Epidermal melanocyte (primary cell): ENCODE data around the gene LMBRD2.
"Not testable (repeated sequence)": the region's sequence is repeated elsewhere in the genome, so short reads cannot be mapped to it uniquely, and the experiment has no call there.

Experiments used
- DNase-seq: peaks from one replicate; pipeline ENCODE4 v3.0.0; 2011; ENCODE audit warnings: low spot score; ENCODE audit not compliant: insufficient read length

Gene LMBRD2

DNA sequence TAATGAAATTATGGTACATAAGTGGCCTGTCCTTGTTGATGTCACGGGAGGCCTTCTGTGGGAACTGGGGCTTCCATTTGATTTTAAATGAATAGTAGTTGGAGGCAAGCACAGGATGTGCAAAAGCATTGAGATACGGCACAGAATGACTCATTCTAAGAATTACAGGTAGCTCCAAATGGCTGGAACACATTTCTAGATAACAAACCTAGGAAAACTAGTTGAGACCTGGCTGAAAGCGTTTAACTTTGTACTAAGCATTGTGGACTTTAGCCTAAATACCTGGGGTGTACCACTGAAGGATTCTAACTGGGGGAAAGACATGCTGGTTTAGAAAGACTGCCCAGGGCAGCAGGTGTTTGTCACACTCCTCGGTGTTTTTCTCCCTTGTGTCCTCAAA is 9.7 kb upstream of the LMBRD2 start:
- no peak for DNase-seq

- no peak for DNase-seq
These were observed 8.9 kb upstream of the LMBRD2 start for GRCh38 chr5:36160617-36161016.

GRCh38 chr5:36158144-36158543 is 6.5 kb upstream of the LMBRD2 start:
- no peak for DNase-seq

DNA sequence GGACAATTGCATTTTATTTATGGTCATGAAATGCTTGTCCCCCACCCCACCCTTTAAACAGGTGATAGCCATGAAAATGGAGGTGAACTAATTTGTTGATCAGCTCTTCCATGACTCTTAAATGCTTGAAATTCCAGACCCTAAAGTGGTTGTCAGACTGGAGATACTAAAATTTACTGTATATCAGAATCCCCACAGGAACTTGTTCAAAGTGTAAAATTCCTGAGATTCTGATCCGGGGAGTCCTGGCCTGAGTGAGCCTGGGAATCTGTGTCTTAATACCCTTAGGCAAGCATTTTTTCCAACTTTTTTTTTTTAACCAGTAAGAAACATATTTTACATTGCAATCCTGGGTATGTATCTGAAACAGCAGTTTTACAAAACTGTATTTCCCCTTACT is 4.9 kb upstream of the LMBRD2 start:
- DNase-seq, result no peak

GRCh38 chr5:36156121-36156601 is 4.5 kb upstream of the LMBRD2 start:
- no peak for DNase-seq

DNA sequence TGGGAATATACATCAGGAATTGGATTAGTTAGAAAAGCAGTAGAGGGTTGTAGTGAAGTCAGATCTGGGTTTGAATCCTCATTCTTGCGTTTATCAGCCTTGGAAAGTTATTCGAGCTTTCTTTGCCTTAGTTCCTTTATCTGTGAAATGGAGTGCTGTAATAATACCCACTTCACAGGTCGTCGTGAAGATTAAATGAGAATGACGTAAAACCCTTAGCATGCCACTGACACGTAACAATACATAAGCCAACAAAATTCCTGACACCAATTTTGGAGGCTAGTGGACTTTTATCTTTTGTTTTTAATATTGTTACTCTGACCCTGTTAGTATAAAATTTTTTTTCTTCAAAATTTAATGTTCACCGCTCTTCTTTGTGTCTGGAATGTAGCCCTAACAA is 3.6 kb upstream of the LMBRD2 start:
- no peak for DNase-seq

- DNase-seq, result no peak
These were observed 2.0 kb upstream of the LMBRD2 start for GRCh38 chr5:36153726-36154125.

DNA sequence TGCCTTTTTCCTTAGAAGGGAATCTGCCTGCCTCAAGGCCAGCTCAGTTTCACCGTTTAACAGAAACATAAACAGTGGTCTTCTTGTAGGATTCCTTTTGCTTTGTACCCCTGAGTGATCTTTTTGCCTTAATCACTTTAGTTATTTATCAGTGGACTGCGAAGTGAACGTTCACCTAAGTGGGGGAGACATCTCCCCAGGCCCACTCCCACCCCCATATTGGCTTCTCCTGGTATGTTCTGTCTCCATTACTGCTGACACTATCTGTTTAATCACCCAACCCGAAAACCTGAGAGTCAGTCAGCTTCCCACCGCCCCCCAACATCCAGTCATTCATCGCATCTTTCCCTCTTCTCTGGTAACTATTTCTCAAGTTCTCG is 1.6 kb upstream of the LMBRD2 start:
- DNase-seq, result no peak

DNA sequence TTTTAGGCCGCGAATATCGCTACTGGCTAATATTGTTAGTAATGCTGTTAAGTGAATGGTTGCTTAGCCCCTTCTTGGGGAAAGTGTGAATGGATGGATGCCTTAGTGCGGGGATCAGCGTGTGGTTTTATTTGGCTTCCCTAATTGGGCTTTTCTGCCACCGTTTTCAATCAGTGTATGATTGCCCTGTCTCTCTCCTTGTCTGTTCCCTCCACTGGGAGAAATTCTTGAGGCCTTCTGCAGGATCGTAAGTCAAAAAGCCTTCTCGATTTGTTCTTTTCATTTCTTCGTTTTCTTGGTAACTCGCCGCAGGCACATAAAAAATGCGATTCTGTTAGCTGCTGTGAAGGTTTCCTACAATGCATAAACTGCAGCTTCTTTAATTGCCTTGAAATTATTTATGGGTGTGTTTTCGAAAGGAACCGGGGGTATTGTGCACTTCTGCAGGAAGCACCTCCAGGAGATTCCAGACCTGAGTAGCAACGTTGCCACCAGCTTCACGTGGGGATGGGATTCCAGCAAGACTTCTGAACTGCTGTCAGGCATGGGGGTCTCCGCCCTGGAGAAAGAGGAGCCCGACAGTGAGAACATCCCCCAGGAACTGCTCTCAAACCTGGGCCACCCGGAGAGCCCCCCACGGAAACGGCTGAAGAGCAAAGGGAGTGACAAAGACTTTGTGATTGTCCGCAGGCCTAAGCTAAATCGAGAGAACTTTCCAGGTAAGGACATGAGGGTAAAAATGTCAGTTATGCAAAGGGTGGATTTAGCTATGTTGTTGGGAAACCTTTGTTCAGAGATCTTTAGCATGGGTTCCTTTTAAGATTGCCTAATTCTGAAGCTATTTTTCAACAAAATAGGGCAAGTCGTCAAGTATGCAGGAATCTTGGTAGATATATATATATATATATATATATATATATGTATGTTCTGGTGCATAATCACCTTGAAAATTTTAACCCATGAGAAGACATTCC is 924 bp upstream of the LMBRD2 start:
- no peak for DNase-seq

DNA sequence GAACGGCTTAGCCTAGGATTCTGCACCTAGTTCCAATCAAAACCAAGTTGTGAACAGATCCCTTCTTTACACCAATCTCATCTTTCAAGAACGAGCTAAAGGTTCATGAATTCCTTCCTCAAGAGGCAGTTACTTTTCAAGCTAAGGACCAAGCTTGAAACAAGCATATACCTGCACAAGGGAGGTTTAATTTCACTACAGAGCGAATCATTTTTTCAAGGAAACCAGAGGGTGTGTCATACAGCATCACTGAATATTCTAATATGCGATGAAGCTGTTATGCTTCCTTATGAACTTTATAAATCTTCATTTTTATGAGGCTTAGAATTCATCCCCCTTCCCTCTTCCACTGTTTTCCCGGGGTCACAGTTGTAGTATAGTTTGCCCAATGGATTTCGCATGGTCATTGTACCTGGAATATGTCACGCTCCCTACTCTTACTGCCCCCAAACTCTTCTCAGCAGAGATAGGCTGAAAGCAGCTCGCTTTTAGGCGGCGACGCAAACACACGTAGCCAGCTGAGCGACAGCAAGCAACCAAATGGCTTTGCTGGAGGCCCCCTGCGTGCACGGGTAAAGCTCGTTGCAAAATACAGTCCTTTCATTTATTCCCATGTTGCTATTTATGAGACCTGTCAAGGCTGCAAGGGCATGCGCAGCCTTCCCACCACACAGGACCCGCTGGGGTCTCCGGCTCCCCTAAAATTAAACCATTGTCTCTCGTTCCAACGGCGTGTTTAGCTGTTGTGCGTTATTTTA is 832 bp downstream of the LMBRD2 start:
- no peak for DNase-seq

DNA sequence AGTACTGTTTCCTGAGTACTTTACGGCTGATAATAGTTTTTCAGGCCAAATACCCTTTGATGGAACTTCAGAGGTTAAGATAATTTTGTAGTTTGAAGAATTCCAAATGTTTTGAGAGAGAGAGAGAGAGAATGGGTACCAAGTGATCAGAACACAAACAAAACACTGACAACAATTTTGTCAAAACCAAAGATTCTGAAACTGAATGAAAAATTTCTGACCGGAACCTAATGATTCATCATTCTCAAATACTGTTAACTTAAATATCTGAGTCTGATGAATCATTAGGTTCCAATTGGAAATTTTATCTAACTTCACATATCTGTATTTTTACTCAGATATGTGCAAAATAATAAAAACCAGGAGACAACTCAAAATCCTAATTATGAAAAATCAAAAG is 4.0 kb downstream of the LMBRD2 start:
- DNase-seq, result no peak

GRCh38 chr5:36146390-36146789 is 5.3 kb downstream of the LMBRD2 start:
- DNase-seq, result no peak

GRCh38 chr5:36145311-36145710 is 6.4 kb downstream of the LMBRD2 start:
- no peak for DNase-seq

GRCh38 chr5:36138900-36139683 is 12.6 kb downstream of the LMBRD2 start:
- DNase-seq, result no peak

GRCh38 chr5:36136581-36136980 is 15.1 kb downstream of the LMBRD2 start:
- DNase-seq, result no peak

DNA sequence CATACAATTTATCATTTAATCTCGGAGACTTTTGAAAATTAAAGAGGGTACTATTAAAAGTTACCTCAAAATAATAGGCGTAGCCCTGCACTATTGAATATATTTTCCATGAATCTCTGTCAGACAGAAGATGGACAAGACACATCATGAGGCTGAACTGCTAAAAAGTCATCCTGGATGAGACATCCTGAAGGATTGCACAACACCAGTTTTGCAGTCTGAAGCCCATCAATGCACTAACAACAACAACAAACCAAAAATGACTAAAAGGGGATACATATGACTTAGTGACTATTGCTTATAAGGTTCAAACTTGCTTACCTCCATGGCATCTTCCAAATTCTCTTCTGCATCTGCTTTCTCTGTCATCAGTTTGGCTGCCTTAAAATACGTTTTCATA is 15.7 kb downstream of the LMBRD2 start:
- DNase-seq, result no peak

DNA sequence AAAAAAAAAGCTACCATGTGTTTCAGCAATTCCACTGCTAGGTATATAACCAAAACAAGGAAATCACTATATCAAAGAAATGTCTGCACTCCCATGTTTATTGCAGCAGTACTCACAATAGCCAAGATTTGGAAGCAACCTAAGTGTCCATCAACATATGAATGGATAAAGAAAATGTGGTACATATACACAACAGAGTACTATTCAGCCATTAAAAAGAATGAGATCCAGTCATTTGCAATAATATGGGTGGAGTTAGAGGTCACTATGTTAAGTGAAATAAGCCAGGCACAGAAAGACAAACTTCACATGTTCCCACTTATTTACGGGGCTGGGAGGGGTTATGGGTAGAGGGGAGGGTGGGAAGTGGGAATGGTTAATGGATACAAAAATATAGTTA is 18.7 kb downstream of the LMBRD2 start:
- not testable (repeated sequence) for DNase-seq

DNA sequence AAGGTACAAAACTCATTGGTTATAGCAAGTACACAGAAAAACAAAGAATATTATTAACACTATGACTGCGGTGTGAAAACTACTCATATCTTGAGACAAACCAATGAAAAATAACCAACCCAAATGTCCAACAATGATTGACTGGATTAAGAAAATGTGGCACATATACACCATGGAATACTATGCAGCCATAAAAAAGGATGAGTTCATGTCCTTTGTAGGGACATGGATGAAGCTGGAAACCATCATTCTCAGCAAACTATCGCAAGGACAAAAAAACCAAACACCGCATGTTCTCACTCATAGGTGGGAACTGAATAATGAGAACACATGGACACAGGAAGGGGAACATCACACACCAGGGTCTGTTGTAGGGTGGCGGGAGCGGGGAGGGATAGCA is 22.0 kb downstream of the LMBRD2 start:
- DNase-seq, result not testable (repeated sequence)

DNA sequence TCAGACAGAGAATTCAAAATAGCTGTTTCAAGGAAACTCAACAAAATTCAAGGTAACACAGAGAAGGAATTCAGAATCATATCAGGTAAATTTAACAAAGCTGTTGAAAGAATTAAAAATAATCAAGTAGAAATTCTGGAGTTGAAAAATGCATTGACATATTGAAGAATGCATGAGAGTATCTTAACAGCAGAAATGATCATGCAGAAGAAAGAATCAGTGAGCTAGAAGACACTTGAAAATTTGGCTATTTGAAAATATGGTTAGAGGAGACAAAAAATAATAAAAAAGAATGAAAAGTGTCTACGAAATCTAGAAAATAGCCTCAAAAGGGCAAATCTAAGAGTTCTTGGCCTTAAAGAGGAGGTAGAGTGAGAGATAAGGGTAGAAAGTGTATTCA is 22.9 kb downstream of the LMBRD2 start:
- no peak for DNase-seq

DNA sequence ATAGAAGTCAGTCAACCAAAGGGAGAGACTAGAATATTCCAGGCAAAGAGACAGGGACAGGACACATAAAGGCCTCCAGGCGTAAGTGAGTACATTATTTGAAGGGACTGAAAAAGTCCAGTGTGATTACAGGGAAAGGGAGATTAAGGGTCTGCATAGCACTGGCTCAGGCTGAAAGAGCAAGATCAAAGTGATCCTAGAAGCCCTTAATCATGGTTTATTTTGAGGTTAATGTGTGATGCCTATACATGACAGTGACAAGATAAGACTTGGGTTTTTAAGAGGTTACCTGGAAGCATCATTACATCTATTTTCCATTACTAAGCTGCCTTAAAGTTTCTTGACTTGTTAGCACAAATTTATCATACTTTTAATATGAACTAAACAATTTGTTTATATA is 25.8 kb downstream of the LMBRD2 start:
- DNase-seq, result no peak

DNA sequence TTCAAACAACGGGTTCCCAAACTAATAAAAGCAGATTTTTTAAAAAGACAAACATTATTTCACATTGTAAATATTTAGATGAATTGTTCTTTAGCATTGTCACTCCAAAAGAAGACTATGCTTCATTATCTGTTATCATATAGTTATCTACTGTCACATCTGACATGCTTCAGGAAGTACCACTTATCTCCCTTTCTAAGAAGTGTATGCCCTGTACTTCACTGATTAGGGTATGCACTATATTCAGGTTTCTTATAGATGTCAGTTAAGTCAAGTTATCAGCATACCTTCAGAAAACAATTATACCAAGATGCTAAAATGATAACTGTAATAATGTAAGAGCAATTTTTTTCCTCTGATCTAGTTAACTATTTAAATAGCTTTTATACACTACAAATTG is 40.4 kb downstream of the LMBRD2 start:
- DNase-seq, result no peak
